Mucosa of rectum (tissue), 2 donors: ENCODE results near the gene HSD17B12.

ENCODE experiments used
- H3K27ac ChIP-seq, 2 donors: one replicate each; pipeline ENCODE4 v1.7.0; 2013; ENCODE audit warnings: inconsistent platforms in 2 of 2, low read depth in 2 of 2, low read length in 2 of 2
- H3K27me3 ChIP-seq, 2 donors: one replicate each; pipeline ENCODE4 v1.7.0; 2013; ENCODE audit warnings: low read length in 2 of 2; ENCODE audit not compliant: control insufficient read depth in 2 of 2, insufficient read depth in 2 of 2
- H3K36me3 ChIP-seq, 2 donors: one replicate each; pipeline ENCODE4 v1.7.0; 2013; ENCODE audit warnings: low read length in 2 of 2; ENCODE audit not compliant: control insufficient read depth in 2 of 2, insufficient read depth in 2 of 2
- H3K4me1 ChIP-seq, 2 donors: one replicate each; pipeline ENCODE4 v1.7.0; 2013; ENCODE audit warnings: low read length in 2 of 2, mild to moderate bottlenecking in 1 of 2; ENCODE audit not compliant: control insufficient read depth in 2 of 2, insufficient read depth in 2 of 2
- H3K4me3 ChIP-seq, 2 donors: one replicate each; pipeline ENCODE4 v1.7.0; 2013; ENCODE audit warnings: low read length in 2 of 2
- H3K9ac ChIP-seq, 2 donors: one replicate each; pipeline ENCODE4 v1.7.0; 2013; ENCODE audit warnings: low read length in 2 of 2, low read depth in 1 of 2, mild to moderate bottlenecking in 1 of 2
- H3K9me3 ChIP-seq, 2 donors: one replicate each; pipeline ENCODE4 v1.7.0; 2013; ENCODE audit warnings: low read length in 2 of 2; ENCODE audit not compliant: control insufficient read depth in 2 of 2
- donor health status: healthy.
- donor health status: Normal muscosa, but diverticular disease.

The HSD17B12 gene

DNA sequence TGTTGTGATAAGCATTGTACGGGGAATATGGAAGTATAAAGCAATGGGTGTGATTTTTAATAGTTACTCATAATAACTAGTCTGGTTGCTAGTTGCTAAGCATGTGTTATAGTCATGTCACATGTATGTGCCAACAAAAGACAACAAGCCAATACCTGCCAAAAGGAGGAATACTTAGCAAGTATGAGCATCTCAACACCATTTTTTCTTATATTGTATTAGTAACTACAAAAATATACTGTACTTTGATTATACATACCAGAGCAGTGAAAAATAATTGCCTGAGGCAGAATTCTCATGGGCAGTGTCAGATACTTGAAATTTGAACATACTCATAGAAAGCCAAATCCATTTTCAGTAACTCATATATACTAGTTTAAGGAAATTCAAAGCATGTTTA, 137.7 kb downstream of the HSD17B12 start:
- H3K27ac ChIP-seq: no peak overlapping the region
- no peaks in the 10 kb centered on the region for H3K27me3 ChIP-seq
- no peak overlapping the region for H3K4me3 ChIP-seq
- H3K36me3 ChIP-seq: peaks cover 2 to 17% of the 10 kb centered on the region in 2 donors
- H3K4me1 ChIP-seq: no peaks in the 10 kb centered on the region
- H3K9me3 ChIP-seq: no peaks in the 10 kb centered on the region
- no peak overlapping the region for H3K9ac ChIP-seq

DNA sequence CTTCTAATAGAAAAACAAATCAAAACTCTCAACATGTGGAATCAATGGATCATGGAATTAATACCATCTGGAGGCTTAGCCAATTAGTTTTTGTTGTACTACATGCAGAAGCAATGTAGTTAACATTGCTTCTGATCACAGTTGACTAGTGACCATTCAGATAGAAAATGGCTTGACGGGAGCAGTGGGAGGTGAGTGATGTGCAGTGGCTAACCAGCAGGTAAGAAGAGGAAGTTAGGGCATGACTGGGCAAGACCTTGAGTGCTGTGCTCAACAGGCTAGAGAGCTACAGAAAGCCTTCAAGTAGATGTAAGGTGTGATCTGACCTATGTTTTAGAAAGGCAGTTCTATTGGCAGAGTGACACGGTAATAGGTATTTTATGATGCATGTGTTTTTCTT, 139.4 kb downstream of the HSD17B12 start:
- H3K27ac ChIP-seq: no peak overlapping the region
- H3K4me3 ChIP-seq: no peak overlapping the region
- H3K9ac ChIP-seq: no peak overlapping the region
- H3K27me3 ChIP-seq: no peaks in the 10 kb centered on the region
- H3K4me1 ChIP-seq: no peaks in the 10 kb centered on the region
- peaks cover 2 to 12% of the 10 kb centered on the region in 2 donors for H3K36me3 ChIP-seq
- H3K9me3 ChIP-seq: no peaks in the 10 kb centered on the region

DNA sequence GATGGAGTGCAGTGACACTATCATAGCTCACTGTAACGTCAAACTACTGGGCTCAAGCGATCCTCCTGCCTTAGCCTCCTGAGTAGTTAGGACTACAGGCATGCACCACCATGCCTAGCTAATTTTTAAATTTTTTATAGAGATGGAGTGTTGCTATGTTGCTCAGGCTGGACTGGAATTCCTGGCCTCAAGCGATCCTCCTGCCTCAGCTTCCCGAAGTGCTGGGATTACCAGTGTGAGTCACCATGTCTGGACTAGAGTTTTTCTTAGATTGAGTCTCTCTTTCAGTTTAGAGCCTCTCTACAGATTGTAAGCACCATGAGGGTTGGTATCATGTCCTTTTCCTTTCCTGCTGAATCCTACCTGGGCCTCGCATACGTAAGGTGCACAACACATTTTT, 142.8 kb downstream of the HSD17B12 start:
- Histone ChIP-seq H3K4me3 (no peak overlapping the region), H3K4me1 (no peaks in the 10 kb centered on the region), H3K27ac (no peak overlapping the region), H3K36me3 (peaks cover 2 to 3% of the 10 kb centered on the region in 2 donors), H3K9ac (no peak overlapping the region), H3K9me3 (no peaks in the 10 kb centered on the region), H3K27me3 (no peaks in the 10 kb centered on the region)

DNA sequence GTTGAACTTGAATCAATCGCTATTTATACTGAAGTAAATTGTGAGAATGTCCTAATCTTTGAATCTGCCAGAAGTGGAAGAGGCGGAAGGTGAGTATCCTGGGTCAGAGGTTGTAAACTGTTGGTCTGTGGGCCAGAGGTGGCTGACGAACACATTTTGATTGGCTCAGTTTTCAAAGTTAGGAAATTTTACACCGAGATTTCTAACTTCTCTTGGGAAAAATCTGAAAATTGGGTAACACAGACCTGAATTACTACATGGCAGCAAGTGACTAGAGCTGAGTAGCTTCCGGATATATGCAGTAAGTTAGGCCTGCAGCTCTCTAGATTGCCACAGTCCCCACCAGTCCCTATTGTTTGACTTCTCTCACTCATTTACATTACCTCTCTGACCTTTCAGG, 143.3 kb downstream of the HSD17B12 start:
- Histone ChIP-seq H3K36me3 (peaks cover 2 to 3% of the 10 kb centered on the region in 2 donors), H3K27me3 (no peaks in the 10 kb centered on the region), H3K4me1 (no peaks in the 10 kb centered on the region), H3K9ac (no peak overlapping the region), H3K27ac (no peak overlapping the region), H3K4me3 (no peak overlapping the region), H3K9me3 (no peaks in the 10 kb centered on the region)

GRCh38 chr11:43825217-43825816, 144.8 kb downstream of the HSD17B12 start:
- Histone ChIP-seq H3K27me3 (no peaks in the 10 kb centered on the region), H3K9ac (no peak overlapping the region), H3K27ac (no peak overlapping the region), H3K4me1 (no peaks in the 10 kb centered on the region), H3K9me3 (no peaks in the 10 kb centered on the region), H3K36me3 (no peaks in the 10 kb centered on the region), H3K4me3 (no peak overlapping the region)

- no peak overlapping the region for H3K4me3 ChIP-seq
- H3K9me3 ChIP-seq: no peaks in the 10 kb centered on the region
- peaks cover 0 to 4% of the 10 kb centered on the region in 2 donors for H3K36me3 ChIP-seq
- no peak overlapping the region for H3K9ac ChIP-seq
- no peak overlapping the region for H3K27ac ChIP-seq
- H3K4me1 ChIP-seq: peaks cover 0 to 3% of the 10 kb centered on the region in 2 donors
- no peaks in the 10 kb centered on the region for H3K27me3 ChIP-seq
Observed at GRCh38 chr11:43830928-43831440, 150.4 kb downstream of the HSD17B12 start.

- H3K27ac ChIP-seq: no peak overlapping the region
- H3K9me3 ChIP-seq: no peaks in the 10 kb centered on the region
- H3K27me3 ChIP-seq: no peaks in the 10 kb centered on the region
Observed at GRCh38 chr11:43832536-43832935, 152.0 kb downstream of the HSD17B12 start.

GRCh38 chr11:43833657-43834073, 153.1 kb downstream of the HSD17B12 start:
- no peak overlapping the region for H3K9ac ChIP-seq
- H3K4me1 ChIP-seq: peaks cover 0 to 3% of the 10 kb centered on the region in 2 donors
- H3K9me3 ChIP-seq: no peaks in the 10 kb centered on the region
- H3K27me3 ChIP-seq: no peaks in the 10 kb centered on the region
- H3K27ac ChIP-seq: no peak overlapping the region
- peaks cover 3 to 6% of the 10 kb centered on the region in 2 donors for H3K36me3 ChIP-seq
- H3K4me3 ChIP-seq: no peak overlapping the region

More at GRCh38 chr11:43832536-43832935, 152.0 kb downstream of the HSD17B12 start:
- peaks cover 0 to 4% of the 10 kb centered on the region in 2 donors for H3K36me3 ChIP-seq
- H3K4me3 ChIP-seq: no peak overlapping the region
- no peak overlapping the region for H3K9ac ChIP-seq
- H3K4me1 ChIP-seq: peaks cover 0 to 3% of the 10 kb centered on the region in 2 donors

DNA sequence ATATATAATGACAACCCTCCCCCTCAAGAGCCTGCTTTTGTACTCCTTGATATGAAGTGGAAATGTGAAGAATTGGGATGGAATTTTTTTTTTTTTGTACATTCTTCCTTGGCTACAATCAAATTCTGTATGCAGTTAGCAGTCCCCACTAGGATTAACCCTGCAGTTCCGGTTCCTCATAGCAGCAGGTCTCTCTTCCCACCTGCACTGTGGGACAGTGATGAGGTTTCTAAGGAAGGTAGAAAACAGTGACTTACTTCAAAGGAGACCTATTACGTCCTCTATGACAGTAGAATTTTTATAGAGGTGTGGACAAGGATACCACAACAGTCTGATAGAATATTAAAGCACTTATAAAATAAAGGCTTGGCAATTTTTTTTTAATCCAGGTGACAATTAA, 153.7 kb downstream of the HSD17B12 start:
- H3K4me3 ChIP-seq: no peak overlapping the region
- no peak overlapping the region for H3K27ac ChIP-seq
- no peaks in the 10 kb centered on the region for H3K9me3 ChIP-seq
- H3K36me3 ChIP-seq: peaks cover 4 to 11% of the 10 kb centered on the region in 2 donors
- H3K4me1 ChIP-seq: peaks cover 0 to 3% of the 10 kb centered on the region in 2 donors
- H3K27me3 ChIP-seq: no peaks in the 10 kb centered on the region
- no peak overlapping the region for H3K9ac ChIP-seq

- no peaks in the 10 kb centered on the region for H3K27me3 ChIP-seq
- H3K27ac ChIP-seq: no peak overlapping the region
- H3K9ac ChIP-seq: no peak overlapping the region
- H3K4me3 ChIP-seq: no peak overlapping the region
- H3K4me1 ChIP-seq: peaks cover 0 to 3% of the 10 kb centered on the region in 2 donors
- H3K9me3 ChIP-seq: no peaks in the 10 kb centered on the region
- H3K36me3 ChIP-seq: peaks cover 4 to 17% of the 10 kb centered on the region in 2 donors
Observed at GRCh38 chr11:43835104-43835503, 154.6 kb downstream of the HSD17B12 start.
